ENCODE results near the gene PPP3CA. TPM values are rescaled to one million over a fixed set of nuclear protein-coding genes. Genes with fewer than 3 reads are reported as not detected.
A peak's percentile ranks its signal among the peaks of the same experiment; 100 is the strongest.

PPP3CA gene
- total and polyA plus RNA-seq, 4 experiments from 2014 or later: 5.0 to 41.8 (median 22.9) TPM

DNA sequence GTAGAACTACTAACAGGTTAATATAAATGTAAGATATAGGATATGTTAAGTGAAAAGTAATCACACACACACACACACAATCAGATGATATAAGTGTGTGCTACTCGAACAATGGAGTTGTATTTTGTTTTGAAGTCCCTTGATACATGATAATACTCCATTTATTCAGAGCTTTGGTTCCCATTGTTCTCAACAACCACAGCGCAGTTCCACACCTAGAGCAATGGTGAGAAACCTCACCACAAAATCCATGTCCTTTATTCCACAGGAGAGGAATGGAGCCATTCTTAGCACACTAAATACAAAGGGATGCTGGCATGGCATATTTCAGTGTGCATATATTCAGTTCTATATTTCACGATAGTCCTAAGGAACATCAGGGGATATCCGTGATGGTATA, 139.2 kb downstream of the PPP3CA start:
- CTCF ChIA-PET (ENCODE audit: partially characterized antibody): no interaction called here
- DNase-seq: no peak
- Histone ChIP-seq H3K9me3 (ENCODE audit: control insufficient read depth in 1 of 2, low read length in 2 of 2) (no peaks in the 10 kb centered on the region), H3K4me3 (ENCODE audit: low read length in 2 of 2) (no peak overlapping the region), H3K27ac (ENCODE audit: low read depth, low read length) (no peak overlapping the region), H3K4me1 (ENCODE audit: insufficient read depth, low read length) (peaks cover 27% of the 10 kb centered on the region), H3K36me3 (ENCODE audit: insufficient read depth, low read length) (no peaks in the 10 kb centered on the region), H3K27me3 (ENCODE audit: insufficient read depth, low read length) (no peaks in the 10 kb centered on the region)
- POLR2A ChIA-PET (ENCODE audit: partially characterized antibody): interaction anchor here (1.0 kb wide), 1 partner anchor 205 kb away, joined by 3 read pairs; no protein-coding TSS in a partner anchor
- no peaks in the 10 kb centered on the region for H3K36me3 Mint-ChIP-seq
- no peak overlapping the region for H3K27ac Mint-ChIP-seq
- H3K9me3 Mint-ChIP-seq: no peaks in the 10 kb centered on the region
- H3K4me3 Mint-ChIP-seq: no peak overlapping the region
- intact Hi-C loops (cut with micrococcal nuclease): no loop called here
- H3K4me1 Mint-ChIP-seq: peaks cover 25 to 52% (median 46%) of the 10 kb centered on the region in 4 donors
- no peaks in the 10 kb centered on the region for H3K27me3 Mint-ChIP-seq

DNA sequence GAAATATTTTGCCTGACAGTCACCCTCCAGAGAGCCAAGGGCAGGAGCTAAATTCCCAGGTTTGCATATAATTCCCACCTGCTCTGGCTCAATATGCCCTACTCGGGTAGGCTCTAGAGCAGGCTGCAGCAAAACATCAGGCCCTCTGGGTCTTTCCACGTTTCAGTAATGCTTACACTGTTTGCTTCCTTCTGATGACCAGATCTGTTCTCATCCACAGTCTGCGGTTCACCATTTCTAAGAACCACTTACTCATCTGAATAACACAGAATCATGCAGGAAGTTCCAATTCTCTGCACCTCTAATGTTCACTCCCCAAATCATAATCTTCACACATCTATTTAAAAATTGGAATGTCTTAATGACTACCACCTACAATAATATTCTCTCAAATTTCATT, 141.4 kb downstream of the PPP3CA start:
- H3K36me3 Mint-ChIP-seq: no peaks in the 10 kb centered on the region
- peak overlapping the region in 1 of 2 donors; percentile 8 for H3K4me3 ChIP-seq (ENCODE audit: low read length in 2 of 2)
- intact Hi-C loops (cut with micrococcal nuclease): no loop called here
- H3K4me1 ChIP-seq (ENCODE audit: insufficient read depth, low read length): peaks cover 34% of the 10 kb centered on the region
- H3K4me1 Mint-ChIP-seq: peaks cover 27 to 59% (median 49%) of the 10 kb centered on the region in 4 donors
- ChIA-PET POLR2A (ENCODE audit: partially characterized antibody) (no interaction called here), CTCF (ENCODE audit: partially characterized antibody) (no interaction called here)
- no peaks in the 10 kb centered on the region for H3K36me3 ChIP-seq (ENCODE audit: insufficient read depth, low read length)
- peak overlapping the region in 7 of 8 donors; percentile 39 to 78 (median 68) for H3K4me3 Mint-ChIP-seq
- DNase-seq: peak; percentile 29 to 64 (median 39)
- no peak overlapping the region for H3K27ac ChIP-seq (ENCODE audit: low read depth, low read length)
- H3K27ac Mint-ChIP-seq: peak overlapping the region in 6 of 7 donors; percentile 57 to 78 (median 64)
- no peaks in the 10 kb centered on the region for H3K27me3 Mint-ChIP-seq
- H3K9me3 ChIP-seq (ENCODE audit: control insufficient read depth in 1 of 2, low read length in 2 of 2): no peaks in the 10 kb centered on the region
- H3K9me3 Mint-ChIP-seq: no peaks in the 10 kb centered on the region
- H3K27me3 ChIP-seq (ENCODE audit: insufficient read depth, low read length): no peaks in the 10 kb centered on the region

DNA sequence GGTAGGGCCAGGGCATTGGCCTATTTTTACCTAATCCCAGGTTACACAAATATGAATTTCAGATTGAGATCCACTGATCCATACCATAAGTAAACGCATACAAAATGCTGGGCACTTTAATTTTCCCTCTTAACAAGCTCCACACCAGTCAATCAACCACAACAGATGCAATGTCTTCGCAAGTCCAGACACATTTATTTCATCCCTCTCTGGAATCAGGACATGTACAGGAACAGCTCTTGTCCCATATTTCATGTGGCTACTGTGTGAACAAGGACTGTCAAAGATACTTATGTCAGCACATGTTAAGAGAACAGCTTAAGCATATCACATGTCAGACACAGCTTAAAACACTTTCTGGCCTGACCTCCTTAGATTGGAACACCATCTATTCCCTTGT, 145.9 kb downstream of the PPP3CA start:
- Mint-ChIP-seq H3K27me3 (no peaks in the 10 kb centered on the region), H3K36me3 (peaks cover 0 to 1% of the 10 kb centered on the region in 2 donors), H3K9me3 (no peaks in the 10 kb centered on the region), H3K4me1 (peaks cover 32 to 73% (median 61%) of the 10 kb centered on the region in 4 donors), H3K4me3 (no peak overlapping the region), H3K27ac (peak overlapping the region in 1 of 7 donors; percentile 22)
- peaks cover 40% of the 10 kb centered on the region for H3K4me1 ChIP-seq (ENCODE audit: insufficient read depth, low read length)
- H3K27ac ChIP-seq (ENCODE audit: low read depth, low read length): no peak overlapping the region
- H3K36me3 ChIP-seq (ENCODE audit: insufficient read depth, low read length): no peaks in the 10 kb centered on the region
- H3K9me3 ChIP-seq (ENCODE audit: control insufficient read depth in 1 of 2, low read length in 2 of 2): no peaks in the 10 kb centered on the region
- no peaks in the 10 kb centered on the region for H3K27me3 ChIP-seq (ENCODE audit: insufficient read depth, low read length)
- intact Hi-C loops (cut with micrococcal nuclease): no loop called here
- DNase-seq: no peak
- ChIA-PET POLR2A (ENCODE audit: partially characterized antibody) (interaction anchor here (1.3 kb wide), 1 partner anchor 146 kb away, joined by 3 read pairs; the partner anchor contains the start of gene PPP3CA), CTCF (ENCODE audit: partially characterized antibody) (interaction anchor here (0.7 kb wide), 1 partner anchor 36 kb away, joined by 3 read pairs; no protein-coding TSS in a partner anchor)
- H3K4me3 ChIP-seq (ENCODE audit: low read length in 2 of 2): no peak overlapping the region

DNA sequence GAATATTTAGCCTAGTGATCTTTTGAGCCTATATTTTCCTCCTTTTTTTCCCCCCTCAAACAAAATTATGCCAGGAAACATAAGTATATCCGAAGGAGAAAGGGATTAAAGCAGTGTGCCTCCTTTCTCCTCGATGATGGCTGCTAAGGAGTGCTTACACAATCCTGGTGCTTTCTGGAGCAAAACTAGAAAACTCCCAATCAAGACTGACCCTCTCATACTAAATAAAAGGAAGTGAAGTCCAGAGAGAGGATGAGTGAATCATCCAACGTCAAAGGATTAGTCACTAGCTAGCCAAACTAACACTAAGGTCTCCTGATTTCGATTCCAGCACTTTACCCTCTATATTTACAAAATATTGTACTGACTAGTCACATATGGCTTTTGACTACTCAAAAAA, 146.8 kb downstream of the PPP3CA start:
- CTCF ChIA-PET (ENCODE audit: partially characterized antibody): interaction anchor here (0.7 kb wide), 1 partner anchor 37 kb away, joined by 3 read pairs; no protein-coding TSS in a partner anchor
- no peak for DNase-seq
- H3K9me3 ChIP-seq (ENCODE audit: control insufficient read depth in 1 of 2, low read length in 2 of 2): no peaks in the 10 kb centered on the region
- POLR2A ChIA-PET (ENCODE audit: partially characterized antibody): no interaction called here
- peaks cover 26 to 71% (median 54%) of the 10 kb centered on the region in 4 donors for H3K4me1 Mint-ChIP-seq
- peaks cover 4 to 10% of the 10 kb centered on the region in 2 donors for H3K36me3 Mint-ChIP-seq
- H3K27ac ChIP-seq (ENCODE audit: low read depth, low read length): no peak overlapping the region
- peaks cover 31% of the 10 kb centered on the region for H3K4me1 ChIP-seq (ENCODE audit: insufficient read depth, low read length)
- no peaks in the 10 kb centered on the region for H3K27me3 ChIP-seq (ENCODE audit: insufficient read depth, low read length)
- peak overlapping the region in 1 of 8 donors; percentile 44 for H3K4me3 Mint-ChIP-seq
- peak overlapping the region in 2 of 7 donors; percentile 39 to 75 for H3K27ac Mint-ChIP-seq
- no peak overlapping the region for H3K4me3 ChIP-seq (ENCODE audit: low read length in 2 of 2)
- no peaks in the 10 kb centered on the region for H3K27me3 Mint-ChIP-seq
- no peaks in the 10 kb centered on the region for H3K9me3 Mint-ChIP-seq
- H3K36me3 ChIP-seq (ENCODE audit: insufficient read depth, low read length): no peaks in the 10 kb centered on the region
- intact Hi-C loops (cut with micrococcal nuclease): no loop called here

DNA sequence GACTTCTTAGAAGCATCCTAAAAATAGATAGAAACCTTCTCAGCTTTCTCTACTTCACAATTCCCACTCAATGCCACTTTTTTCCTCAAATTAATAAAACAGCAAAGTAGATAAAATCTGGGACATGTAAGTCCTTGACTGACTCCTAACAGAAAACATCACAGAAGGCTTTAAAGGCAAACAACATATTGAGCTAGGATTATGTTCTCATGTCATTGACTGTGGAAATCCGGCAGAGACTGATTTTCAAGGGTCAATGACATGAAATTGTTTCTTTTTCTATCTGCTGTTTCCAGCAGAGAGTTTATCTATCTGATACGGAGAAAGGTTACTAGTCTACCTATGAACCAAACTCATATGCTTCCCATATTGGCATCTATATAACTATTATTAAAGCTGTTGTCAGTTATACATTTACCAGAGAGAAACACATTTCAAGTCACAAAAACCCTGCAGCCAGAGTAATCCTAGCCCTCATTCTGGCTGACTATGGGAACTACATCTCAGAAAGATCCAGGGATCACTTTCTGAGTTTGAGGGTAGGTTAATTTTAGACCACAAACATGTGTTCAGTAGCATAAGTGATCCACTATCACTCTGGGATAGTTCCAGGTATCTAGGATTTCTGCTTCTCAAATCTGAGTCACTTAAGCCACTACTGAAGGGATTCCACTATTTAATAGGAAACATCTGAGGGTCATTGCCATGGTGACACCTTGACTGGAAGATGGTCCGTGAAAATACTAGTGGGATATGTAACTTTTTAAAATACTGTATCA, 147.6 kb downstream of the PPP3CA start:
- DNase-seq: no peak
- Histone ChIP-seq H3K9me3 (ENCODE audit: control insufficient read depth in 1 of 2, low read length in 2 of 2) (no peaks in the 10 kb centered on the region), H3K36me3 (ENCODE audit: insufficient read depth, low read length) (no peaks in the 10 kb centered on the region), H3K4me3 (ENCODE audit: low read length in 2 of 2) (no peak overlapping the region), H3K4me1 (ENCODE audit: insufficient read depth, low read length) (peaks cover 27% of the 10 kb centered on the region), H3K27me3 (ENCODE audit: insufficient read depth, low read length) (no peaks in the 10 kb centered on the region), H3K27ac (ENCODE audit: low read depth, low read length) (no peak overlapping the region)
- Mint-ChIP-seq H3K9me3 (no peaks in the 10 kb centered on the region), H3K27me3 (no peaks in the 10 kb centered on the region), H3K27ac (peak overlapping the region in 2 of 7 donors; percentile 41 to 52), H3K36me3 (peaks cover 7 to 14% of the 10 kb centered on the region in 2 donors), H3K4me1 (peaks cover 24 to 66% (median 46%) of the 10 kb centered on the region in 4 donors), H3K4me3 (peak overlapping the region in 1 of 8 donors; percentile 22)
- ChIA-PET POLR2A (ENCODE audit: partially characterized antibody) (no interaction called here), CTCF (ENCODE audit: partially characterized antibody) (no interaction called here)
- intact Hi-C loops (cut with micrococcal nuclease): no loop called here

DNA sequence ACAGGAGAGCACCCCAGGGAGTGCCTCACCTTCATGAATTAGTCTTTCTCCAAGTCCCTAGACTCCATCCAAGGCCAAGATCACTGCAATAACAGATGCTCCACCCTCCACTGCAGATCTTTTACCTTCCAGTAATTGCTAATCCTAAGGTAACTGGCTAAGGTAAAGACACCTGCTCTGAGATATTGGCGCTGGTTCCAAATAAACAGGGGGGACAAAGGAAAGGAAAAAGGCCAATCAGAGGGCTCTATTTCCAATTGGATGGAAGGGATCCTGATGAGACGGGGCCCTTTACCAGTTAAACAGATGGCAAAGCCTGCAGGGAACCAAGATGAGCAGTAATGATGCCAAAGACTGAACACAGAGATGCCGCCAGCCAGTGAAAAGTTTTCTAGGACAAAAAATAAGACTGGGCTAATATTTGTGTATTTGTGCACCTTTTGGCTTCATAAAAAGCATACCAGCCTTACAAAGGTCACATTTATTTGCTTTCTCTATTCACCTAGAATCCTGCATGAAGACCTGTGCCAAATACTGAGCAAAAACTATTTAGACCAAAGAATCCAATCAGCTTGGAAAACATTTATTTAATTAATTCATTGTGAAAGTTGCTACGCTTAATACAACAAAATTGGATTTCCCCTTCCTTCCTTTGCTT, 148.5 kb downstream of the PPP3CA start:
- Histone ChIP-seq H3K36me3 (ENCODE audit: insufficient read depth, low read length) (no peaks in the 10 kb centered on the region), H3K9me3 (ENCODE audit: control insufficient read depth in 1 of 2, low read length in 2 of 2) (no peaks in the 10 kb centered on the region), H3K4me1 (ENCODE audit: insufficient read depth, low read length) (peaks cover 27% of the 10 kb centered on the region), H3K4me3 (ENCODE audit: low read length in 2 of 2) (no peak overlapping the region), H3K27ac (ENCODE audit: low read depth, low read length) (no peak overlapping the region), H3K27me3 (ENCODE audit: insufficient read depth, low read length) (no peaks in the 10 kb centered on the region)
- intact Hi-C loops (cut with micrococcal nuclease): no loop called here
- ChIA-PET POLR2A (ENCODE audit: partially characterized antibody) (no interaction called here), CTCF (ENCODE audit: partially characterized antibody) (no interaction called here)
- peaks cover 9 to 17% of the 10 kb centered on the region in 2 donors for H3K36me3 Mint-ChIP-seq
- peak overlapping the region in 1 of 7 donors; percentile 40 for H3K27ac Mint-ChIP-seq
- no peaks in the 10 kb centered on the region for H3K9me3 Mint-ChIP-seq
- peaks cover 24 to 66% (median 45%) of the 10 kb centered on the region in 4 donors for H3K4me1 Mint-ChIP-seq
- DNase-seq: no peak
- no peaks in the 10 kb centered on the region for H3K27me3 Mint-ChIP-seq
- no peak overlapping the region for H3K4me3 Mint-ChIP-seq

DNA sequence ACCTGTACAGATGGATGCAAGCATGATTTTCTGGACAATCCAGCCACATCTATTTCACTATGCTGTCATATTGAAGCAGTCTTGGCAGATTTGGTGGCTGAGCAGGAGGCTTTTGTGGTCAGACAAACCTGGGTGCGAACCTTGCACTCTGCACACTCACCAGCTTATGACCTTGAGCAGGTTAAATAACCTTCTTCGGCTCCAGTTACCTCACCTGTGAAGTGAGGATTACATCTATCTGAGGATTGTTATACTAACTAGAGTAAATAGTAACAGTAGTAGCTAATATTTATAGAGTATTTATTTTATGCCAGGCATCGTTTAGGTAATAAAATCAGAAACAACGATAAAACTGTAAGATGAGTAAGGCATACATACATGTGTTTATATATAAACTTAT, 150.0 kb downstream of the PPP3CA start:
- H3K27me3 ChIP-seq (ENCODE audit: insufficient read depth, low read length): no peaks in the 10 kb centered on the region
- H3K9me3 ChIP-seq (ENCODE audit: control insufficient read depth in 1 of 2, low read length in 2 of 2): no peaks in the 10 kb centered on the region
- Mint-ChIP-seq H3K27ac (no peak overlapping the region), H3K27me3 (no peaks in the 10 kb centered on the region), H3K36me3 (peaks cover 12 to 20% of the 10 kb centered on the region in 2 donors), H3K9me3 (no peaks in the 10 kb centered on the region), H3K4me3 (no peak overlapping the region), H3K4me1 (peaks cover 24 to 64% (median 43%) of the 10 kb centered on the region in 4 donors)
- no peak overlapping the region for H3K4me3 ChIP-seq (ENCODE audit: low read length in 2 of 2)
- no peak overlapping the region for H3K27ac ChIP-seq (ENCODE audit: low read depth, low read length)
- DNase-seq: no peak
- H3K4me1 ChIP-seq (ENCODE audit: insufficient read depth, low read length): peaks cover 27% of the 10 kb centered on the region
- ChIA-PET CTCF (ENCODE audit: partially characterized antibody) (no interaction called here), POLR2A (ENCODE audit: partially characterized antibody) (no interaction called here)
- no peaks in the 10 kb centered on the region for H3K36me3 ChIP-seq (ENCODE audit: insufficient read depth, low read length)
- intact Hi-C loops (cut with micrococcal nuclease): no loop called here

Measured in CD4-positive, alpha-beta memory T cell (primary cell).